NCI-H2196 treated with DMSO at 0.1 percent for 48 hours (cell line): Measurements from ENCODE around the gene CYB5R3.

Experiments used
- DNase-seq: peaks from one replicate; lab custom pipeline; 2025; ENCODE audit not compliant: unreplicated experiment; lab: John Stamatoyannopoulos, UW

CYB5R3 gene

GRCh38 chr22:42646569-42647525 lies 2.3 kb downstream of the CYB5R3 start:
- DNase-seq: no peak

- DNase-seq: no peak
These were observed 3.1 kb downstream of the CYB5R3 start for GRCh38 chr22:42645938-42646568.

- no peak for DNase-seq
These were observed 3.8 kb downstream of the CYB5R3 start for GRCh38 chr22:42645341-42645937.

- no peak for DNase-seq
These were observed 4.5 kb downstream of the CYB5R3 start for GRCh38 chr22:42644422-42645340.

- DNase-seq: no peak
These were observed 5.4 kb downstream of the CYB5R3 start for GRCh38 chr22:42643634-42644421.

- DNase-seq: no peak
These were observed 6.2 kb downstream of the CYB5R3 start for GRCh38 chr22:42642806-42643633.

GRCh38 chr22:42641801-42642413 lies 7.3 kb downstream of the CYB5R3 start:
- no peak for DNase-seq

- no peak for DNase-seq
These were observed 9.5 kb downstream of the CYB5R3 start for GRCh38 chr22:42639541-42640241.

GRCh38 chr22:42637555-42637954 lies 11.6 kb downstream of the CYB5R3 start:
- DNase-seq: no peak

GRCh38 chr22:42636506-42636905 lies 12.7 kb downstream of the CYB5R3 start:
- DNase-seq: no peak

- no peak for DNase-seq
These were observed 13.7 kb downstream of the CYB5R3 start for GRCh38 chr22:42635531-42635930.

GRCh38 chr22:42633013-42633412 lies 16.2 kb downstream of the CYB5R3 start:
- no peak for DNase-seq

- DNase-seq: no peak
These were observed 17.1 kb downstream of the CYB5R3 start for GRCh38 chr22:42632096-42632495.

GRCh38 chr22:42630901-42631602 lies 18.1 kb downstream of the CYB5R3 start:
- no peak for DNase-seq

GRCh38 chr22:42630211-42630610 lies 19.0 kb downstream of the CYB5R3 start:
- no peak for DNase-seq

- DNase-seq: no peak
These were observed 21.2 kb downstream of the CYB5R3 start for GRCh38 chr22:42627981-42628380.

GRCh38 chr22:42626951-42627625 lies 22.1 kb downstream of the CYB5R3 start:
- no peak for DNase-seq
